Ishikawa (cell line): ENCODE results near the gene SFRP2.
A peak's percentile ranks its signal among the peaks of the same experiment; 100 is the strongest.

Experiments used
- CEBPB ChIP-seq: IDR thresholded peaks from 2 replicates; pipeline ENCODE4 v1.6.1; 2012
- EP300 ChIP-seq: IDR thresholded peaks from 2 replicates; pipeline ENCODE4 v1.6.1; 2012; ENCODE audit warnings: borderline replicate concordance
- MAX ChIP-seq: IDR thresholded peaks from 2 replicates; pipeline ENCODE4 v1.6.1; 2012
- NFIC ChIP-seq: IDR thresholded peaks from 2 replicates; pipeline ENCODE4 v1.6.1; 2012
- RAD21 ChIP-seq: IDR thresholded peaks from 2 replicates; pipeline ENCODE4 v1.6.1; 2012; ENCODE audit warnings: low read depth
- REST ChIP-seq: IDR thresholded peaks from 2 replicates; pipeline ENCODE4 v1.6.1; 2012; ENCODE audit warnings: low read depth, mild to moderate bottlenecking
- TAF1 ChIP-seq: IDR thresholded peaks from 2 replicates; pipeline ENCODE4 v1.6.1; 2012; ENCODE audit warnings: low read depth, mild to moderate bottlenecking
- TCF12 ChIP-seq: IDR thresholded peaks from 2 replicates; pipeline ENCODE4 v1.6.1; 2012; ENCODE audit warnings: low read depth
- YY1 ChIP-seq: IDR thresholded peaks from 2 replicates; pipeline ENCODE4 v1.6.1; 2012; ENCODE audit warnings: low read depth

- TF ChIP-seq MAX = no peak
- peak; percentile 18; the same call in 1 of the 2 replicates for TF ChIP-seq RAD21
- no peak for TF ChIP-seq CEBPB
- TF ChIP-seq TAF1 = no peak
- no peak for TF ChIP-seq YY1
- no peak for TF ChIP-seq EP300
- TF ChIP-seq NFIC = no peak
- TF ChIP-seq REST = no peak
- TF ChIP-seq TCF12 = no peak
These were observed 15.6 kb downstream of the SFRP2 start for GRCh38 chr4:153773236-153773690.
